Hepatocyte (in vitro differentiated cells): ENCODE results near the gene NPAS3. TPM values are rescaled to one million over a fixed set of nuclear protein-coding genes. Genes with fewer than 3 reads are reported as not detected.

Source experiments
- DNase-seq: peaks from one replicate; pipeline ENCODE4 v3.0.0-alpha.2; 2016; ENCODE audit warnings: low spot score
- H2AFZ ChIP-seq: fragments of 200-600 bp; sonication (generic); 2 replicates; pipeline ENCODE4 v1.6.0; 2016; ENCODE audit warnings: antibody characterized with exemption, mild to moderate bottlenecking
- H3K27ac ChIP-seq: fragments of 200-600 bp; sonication (generic); 2 replicates; pipeline ENCODE4 v1.5.1; 2016; ENCODE audit warnings: mild to moderate bottlenecking
- H3K27me3 ChIP-seq: fragments of 200-600 bp; sonication (generic); 2 replicates; pipeline ENCODE4 v1.6.1; 2016
- H3K36me3 ChIP-seq: fragments of 200-600 bp; sonication (generic); replicated peaks from 2 replicates; pipeline ENCODE4 v1.5.1; 2016; ENCODE audit warnings: low read depth; ENCODE audit not compliant: insufficient read depth
- H3K4me1 ChIP-seq: fragments of 200-600 bp; sonication (generic); 2 replicates; pipeline ENCODE4 v1.5.1; 2016; ENCODE audit warnings: mild to moderate bottlenecking, moderate library complexity; ENCODE audit not compliant: insufficient read depth
- H3K4me2 ChIP-seq: fragments of 200-600 bp; sonication (generic); 2 replicates; pipeline ENCODE4 v1.6.0; 2016
- H3K4me3 ChIP-seq: fragments of 200-600 bp; sonication (generic); 2 replicates; pipeline ENCODE4 v1.5.1; 2016; ENCODE audit warnings: mild to moderate bottlenecking
- H3K79me2 ChIP-seq: fragments of 200-600 bp; sonication (generic); 2 replicates; pipeline ENCODE4 v1.6.0; 2017; ENCODE audit warnings: mild to moderate bottlenecking
- H3K9me2 ChIP-seq: fragments of 200-600 bp; sonication (generic); replicated peaks from 2 replicates; pipeline ENCODE4 v1.6.0; 2017; ENCODE audit warnings: mild to moderate bottlenecking; ENCODE audit not compliant: insufficient read depth
- H3K9me3 ChIP-seq: fragments of 200-600 bp; sonication (generic); 2 replicates; pipeline ENCODE4 v1.5.1; 2016; ENCODE audit warnings: low read depth, mild to moderate bottlenecking
- H4K20me1 ChIP-seq: fragments of 200-600 bp; sonication (generic); 2 replicates; pipeline ENCODE4 v1.6.0; 2016; ENCODE audit warnings: mild to moderate bottlenecking; ENCODE audit not compliant: insufficient read depth, poor library complexity, severe bottlenecking
- CTCF ChIP-seq: fragments of 200-600 bp; sonication (generic); IDR thresholded peaks from 2 replicates; pipeline ENCODE4 v1.5.1; 2016; ENCODE audit warnings: antibody characterized with exemption, mild to moderate bottlenecking; ENCODE audit not compliant: poor library complexity
- EZH2 ChIP-seq: fragments of 200-600 bp; sonication (generic); IDR thresholded peaks from 2 replicates; pipeline ENCODE4 v1.6.1; 2016; ENCODE audit warnings: antibody characterized with exemption, mild to moderate bottlenecking, borderline replicate concordance
- EZH2phosphoT487 ChIP-seq: fragments of 200-600 bp; sonication (generic); IDR thresholded peaks from one replicate; pipeline ENCODE4 v1.6.1; 2018; ENCODE audit warnings: antibody characterized with exemption, mild to moderate bottlenecking, low read depth, moderate library complexity; ENCODE audit not compliant: unreplicated experiment, severe bottlenecking
- WGBS: methylation state at CpG from one replicate; pipeline ENCODE4 v1.1.6; 2016; ENCODE audit warnings: low lambda C conversion rate; ENCODE audit errors: missing lambda C conversion rate; 5-methylcytosine and 5-hydroxymethylcytosine counted together
- polyA plus RNA-seq: library from polyadenylated mRNA; unstranded; fragments of >200 nt; fragmentation: Nextera tagmentation; extraction: Ambion mirVana; gene quantifications from 2 replicates; pipeline ENCODE4 v1.2.1, GENCODE V29; 2016
- total RNA-seq: library from RNA; depleted of rRNA; stranded (reverse); fragments of >200 nt; gene quantifications from 2 replicates; pipeline ENCODE4 v1.2.3, GENCODE V29; 2014

The NPAS3 gene
- total and polyA plus RNA-seq, 2 experiments from 2014 or later: 0.11 to 1.1 TPM

GRCh38 chr14:33134975-33135374, 196.3 kb downstream of the NPAS3 start:
- DNase-seq: no peak
- TF ChIP-seq EZH2phosphoT487 (no peak), EZH2 (no peak), CTCF (no peak)
- Histone ChIP-seq H4K20me1 (no peaks in the 10 kb centered on the region), H3K79me2 (no peaks in the 10 kb centered on the region), H3K9me2 (no peaks in the 10 kb centered on the region), H3K4me3 (no peak overlapping the region), H3K4me2 (no peak overlapping the region), H3K4me1 (no peaks in the 10 kb centered on the region), H2AFZ (no peak overlapping the region), H3K27ac (no peak overlapping the region), H3K27me3 (peaks cover 9% of the 10 kb centered on the region), H3K36me3 (no peaks in the 10 kb centered on the region), H3K9me3 (no peaks in the 10 kb centered on the region)
- WGBS: 71% methylated on average over 3 of the region's 3 CpGs

GRCh38 chr14:33150666-33151428, 212.2 kb downstream of the NPAS3 start:
- Histone ChIP-seq H3K4me1 (no peaks in the 10 kb centered on the region), H3K79me2 (no peaks in the 10 kb centered on the region), H3K27ac (no peak overlapping the region), H3K27me3 (no peaks in the 10 kb centered on the region), H3K4me2 (no peak overlapping the region), H3K36me3 (no peaks in the 10 kb centered on the region), H3K9me2 (no peaks in the 10 kb centered on the region), H3K9me3 (no peaks in the 10 kb centered on the region), H2AFZ (no peak overlapping the region), H4K20me1 (no peaks in the 10 kb centered on the region), H3K4me3 (no peak overlapping the region)
- no peak for DNase-seq
- WGBS: 96% methylated on average over 8 of the region's 8 CpGs
- TF ChIP-seq CTCF: no peak
- no peak for TF ChIP-seq EZH2
- no peak for TF ChIP-seq EZH2phosphoT487

- no peaks in the 10 kb centered on the region for H4K20me1 ChIP-seq
- no peaks in the 10 kb centered on the region for H3K27me3 ChIP-seq
- H3K9me2 ChIP-seq: no peaks in the 10 kb centered on the region
- H3K79me2 ChIP-seq: no peaks in the 10 kb centered on the region
- no peaks in the 10 kb centered on the region for H3K9me3 ChIP-seq
- H2AFZ ChIP-seq: no peak overlapping the region
- H3K4me2 ChIP-seq: no peak overlapping the region
- no peak overlapping the region for H3K27ac ChIP-seq
- no peak for TF ChIP-seq EZH2phosphoT487
- no peak for TF ChIP-seq CTCF
- TF ChIP-seq EZH2: no peak
- H3K36me3 ChIP-seq: no peaks in the 10 kb centered on the region
- 87% methylated on average over 5 of the region's 5 CpGs for WGBS
- H3K4me3 ChIP-seq: no peak overlapping the region
- no peak for DNase-seq
- H3K4me1 ChIP-seq: no peaks in the 10 kb centered on the region
These were observed 224.4 kb downstream of the NPAS3 start for GRCh38 chr14:33163109-33163508.
